Osteoblast (primary cell): ENCODE measurements around the gene SYT6. TPM values are rescaled to one million over a fixed set of nuclear protein-coding genes. Genes with fewer than 3 reads are reported as not detected.
A peak's percentile ranks its signal among the peaks of the same experiment; 100 is the strongest.

ENCODE experiments used
- DNase-seq: peaks from one replicate; pipeline ENCODE4 v3.0.0; 2011; ENCODE audit warnings: low spot score, mixed read lengths; ENCODE audit not compliant: insufficient read length; ENCODE audit errors: missing footprints
- H2AFZ ChIP-seq: 2 replicates; pipeline ENCODE4 v1.6.0; 2011; ENCODE audit warnings: mild to moderate bottlenecking, low read length
- H3K27ac ChIP-seq: 2 replicates; pipeline ENCODE4 v1.5.1; 2011; ENCODE audit warnings: mild to moderate bottlenecking, low read depth, low read length, moderate library complexity
- H3K27me3 ChIP-seq: 2 replicates; pipeline ENCODE4 v1.6.0; 2012; ENCODE audit warnings: mild to moderate bottlenecking, control low read depth, inconsistent platforms, low read length, moderate library complexity; ENCODE audit not compliant: insufficient read depth
- H3K36me3 ChIP-seq: 2 replicates; pipeline ENCODE4 v1.5.1; 2011; ENCODE audit warnings: mild to moderate bottlenecking, low read length, control low read depth, moderate library complexity; ENCODE audit not compliant: insufficient read depth
- H3K4me1 ChIP-seq: 2 replicates; pipeline ENCODE4 v1.5.1; 2011; ENCODE audit warnings: mild to moderate bottlenecking, low read length, control low read depth, moderate library complexity; ENCODE audit not compliant: insufficient read depth
- H3K4me2 ChIP-seq: 2 replicates; pipeline ENCODE4 v1.6.0; 2011; ENCODE audit warnings: mild to moderate bottlenecking, low read length; ENCODE audit not compliant: insufficient read depth
- H3K4me3 ChIP-seq: fragments of 200-600 bp; sonication (generic); 3 replicates; pipeline ENCODE4 v1.5.1; 2012; ENCODE audit warnings: mild to moderate bottlenecking, low read length, inconsistent platforms; ENCODE audit not compliant: insufficient read depth
- H3K79me2 ChIP-seq: 2 replicates; pipeline ENCODE4 v1.6.0; 2012; ENCODE audit warnings: mild to moderate bottlenecking, low read length, control low read depth, inconsistent platforms; ENCODE audit not compliant: insufficient read depth
- H3K9me3 ChIP-seq: 2 replicates; pipeline ENCODE4 v1.5.1; 2011; ENCODE audit warnings: low read depth, low read length, control low read depth
- H4K20me1 ChIP-seq: 2 replicates; pipeline ENCODE4 v1.6.0; 2012; ENCODE audit warnings: mild to moderate bottlenecking, low read length, control low read depth; ENCODE audit not compliant: insufficient read depth
- CTCF ChIP-seq: IDR thresholded peaks from 2 replicates; pipeline ENCODE4 v1.5.1; 2011; ENCODE audit warnings: mild to moderate bottlenecking, low read depth, low read length, moderate library complexity; ENCODE audit errors: extremely low read depth
- total RNA-seq: library from RNA; depleted of rRNA; stranded (reverse); fragments of >200 nt; gene quantifications from 2 replicates; pipeline ENCODE4 v1.2.3, GENCODE V29; 2012

SYT6 gene
- total RNA-seq, 1 donor: 0.36 TPM

- TF ChIP-seq CTCF: no peak
- Histone ChIP-seq H3K4me1 (peaks cover 7% of the 10 kb centered on the region), H3K27me3 (peaks cover 35% of the 10 kb centered on the region), H3K79me2 (no peaks in the 10 kb centered on the region), H3K36me3 (no peaks in the 10 kb centered on the region), H3K4me3 (no peak overlapping the region), H4K20me1 (no peaks in the 10 kb centered on the region), H2AFZ (no peak overlapping the region), H3K27ac (no peak overlapping the region), H3K9me3 (no peaks in the 10 kb centered on the region), H3K4me2 (no peak overlapping the region)
- DNase-seq: no peak
These were observed 59.0 kb downstream of the SYT6 start for GRCh38 chr1:114094675-114095074.

- Histone ChIP-seq H4K20me1 (no peaks in the 10 kb centered on the region), H3K27ac (no peak overlapping the region), H2AFZ (no peak overlapping the region), H3K27me3 (peaks cover 39% of the 10 kb centered on the region), H3K4me2 (no peak overlapping the region), H3K79me2 (no peaks in the 10 kb centered on the region), H3K9me3 (no peaks in the 10 kb centered on the region), H3K4me3 (no peak overlapping the region), H3K36me3 (no peaks in the 10 kb centered on the region), H3K4me1 (peaks cover 7% of the 10 kb centered on the region)
- no peak for TF ChIP-seq CTCF
- DNase-seq: peak; percentile 77
These were observed 59.4 kb downstream of the SYT6 start for GRCh38 chr1:114094363-114094634.

- Histone ChIP-seq H3K27me3 (peaks cover 40% of the 10 kb centered on the region), H2AFZ (no peak overlapping the region), H3K36me3 (no peaks in the 10 kb centered on the region), H3K79me2 (no peaks in the 10 kb centered on the region), H3K27ac (no peak overlapping the region), H4K20me1 (no peaks in the 10 kb centered on the region), H3K9me3 (no peaks in the 10 kb centered on the region), H3K4me2 (no peak overlapping the region), H3K4me1 (peaks cover 7% of the 10 kb centered on the region), H3K4me3 (no peak overlapping the region)
- peak; percentile 24 for TF ChIP-seq CTCF
- DNase-seq: no peak
These were observed 59.9 kb downstream of the SYT6 start for GRCh38 chr1:114093624-114094362.

- no peaks in the 10 kb centered on the region for H3K36me3 ChIP-seq
- H3K9me3 ChIP-seq: no peaks in the 10 kb centered on the region
- DNase-seq: peak; percentile 56
- H3K4me1 ChIP-seq: peaks cover 7% of the 10 kb centered on the region
- H4K20me1 ChIP-seq: no peaks in the 10 kb centered on the region
- peaks cover 40% of the 10 kb centered on the region for H3K27me3 ChIP-seq
- no peak overlapping the region for H3K27ac ChIP-seq
- H2AFZ ChIP-seq: no peak overlapping the region
- no peak overlapping the region for H3K4me3 ChIP-seq
- no peaks in the 10 kb centered on the region for H3K79me2 ChIP-seq
- H3K4me2 ChIP-seq: no peak overlapping the region
- TF ChIP-seq CTCF: no peak
These were observed 61.2 kb downstream of the SYT6 start for GRCh38 chr1:114092186-114093062.
